GM19023 (cell line): ENCODE results near the gene IFI30.

Source experiments
- ATAC-seq: cut with Tn5 transposase; IDR thresholded peaks from one replicate; pipeline ENCODE4 v1.9.1; 2021; ENCODE audit warnings: mild to moderate bottlenecking, moderate library complexity; ENCODE audit not compliant: unreplicated experiment

The IFI30 gene

DNA sequence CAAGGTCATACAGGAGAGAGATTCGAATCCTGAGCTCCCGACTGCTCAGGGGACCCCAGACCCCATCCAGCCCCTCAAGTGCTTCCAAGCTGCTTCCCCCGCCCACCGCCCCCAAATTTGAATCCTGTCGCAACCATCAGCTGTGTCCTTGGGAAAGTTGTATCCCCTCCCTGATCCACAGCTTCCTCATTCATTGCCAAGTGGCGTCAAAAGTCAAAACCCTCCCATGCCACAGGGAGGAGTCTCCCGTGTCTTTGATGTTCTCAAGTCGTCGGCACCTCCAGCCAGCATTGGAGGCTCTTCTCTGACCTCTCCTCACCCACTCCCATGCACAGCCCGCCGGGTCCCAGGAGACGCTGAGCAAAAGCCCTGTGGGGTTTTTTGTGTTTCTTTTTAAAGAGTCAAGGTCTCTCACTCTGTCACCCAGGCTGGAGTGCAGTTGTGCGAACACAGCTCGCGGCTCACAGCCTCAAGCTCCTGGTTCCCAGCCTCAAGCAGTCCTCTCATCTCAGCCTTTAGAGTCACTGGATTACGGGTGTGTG lies 2.8 kb upstream of the IFI30 start:
- no peak for ATAC-seq

DNA sequence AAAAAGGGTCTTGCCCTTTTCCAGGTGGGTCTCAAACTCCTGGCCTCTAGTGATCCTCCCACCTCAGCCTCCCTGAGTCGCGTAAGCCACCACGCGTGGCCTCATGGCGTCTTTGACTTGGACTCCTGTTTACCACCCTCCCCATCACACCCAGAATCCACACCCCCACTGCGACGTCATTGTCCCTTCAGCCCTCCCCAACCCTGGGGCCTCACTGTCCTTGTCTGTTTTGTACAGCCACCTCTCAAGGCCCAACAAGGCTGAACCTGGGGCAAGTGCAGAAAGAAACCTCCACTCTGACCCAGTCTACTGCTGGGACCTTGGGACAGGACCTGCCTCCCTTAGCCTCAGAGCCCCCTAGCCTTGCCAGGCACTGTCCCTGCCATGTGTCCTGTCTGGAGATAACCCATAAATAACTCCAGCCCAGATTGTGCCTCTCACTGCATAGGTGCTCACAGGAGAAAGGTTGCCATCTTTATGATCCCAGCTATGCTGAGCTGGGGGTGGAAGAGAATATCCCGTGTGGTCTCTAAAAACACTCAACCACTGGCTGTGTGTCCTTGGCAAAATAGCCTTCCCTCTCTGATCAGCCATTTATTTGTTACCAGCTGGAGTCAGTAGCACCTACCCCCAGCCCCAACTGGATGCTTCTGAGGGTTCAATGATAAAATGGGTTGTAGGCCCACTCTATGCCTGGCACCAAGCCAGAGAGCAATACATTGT lies 1.8 kb upstream of the IFI30 start:
- ATAC-seq: no peak

DNA sequence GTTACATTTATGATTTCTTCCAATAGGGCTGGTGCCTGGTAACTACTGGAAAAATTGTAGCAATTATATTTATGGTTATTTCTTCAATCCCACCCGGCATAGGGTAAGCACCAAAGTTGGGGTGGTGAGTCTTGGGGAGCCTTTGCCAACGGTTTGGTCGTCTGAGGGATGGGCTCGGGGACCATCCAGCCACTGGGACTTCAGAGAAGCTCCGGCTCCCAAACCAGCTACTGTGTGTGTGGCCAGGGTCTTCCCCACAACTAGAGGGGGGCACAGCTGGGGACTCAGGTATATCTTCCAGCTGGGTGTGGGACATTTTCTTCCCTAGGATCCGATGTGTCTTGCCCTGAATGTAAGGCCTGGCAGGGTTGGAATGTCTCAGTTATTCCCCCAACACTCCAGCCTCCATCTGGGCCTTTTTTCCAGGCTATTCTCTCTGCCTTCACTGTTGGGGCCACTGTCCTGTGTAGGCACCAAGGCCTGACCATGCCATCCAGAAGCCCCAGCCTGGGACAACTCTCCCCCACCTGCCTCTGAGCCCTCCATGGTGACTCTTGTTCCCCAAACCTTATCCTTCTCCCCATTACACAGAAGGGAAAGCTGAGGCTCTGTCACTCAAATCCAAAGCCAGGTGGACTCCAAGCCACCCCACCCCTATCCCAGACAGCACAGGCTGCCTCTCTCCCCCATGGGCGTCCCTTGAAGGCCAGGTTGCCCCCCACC lies 1.1 kb upstream of the IFI30 start:
- ATAC-seq: no peak

- no peak for ATAC-seq
Observed at GRCh38 chr19:18173054-18173571, 500 bp upstream of the IFI30 start.

DNA sequence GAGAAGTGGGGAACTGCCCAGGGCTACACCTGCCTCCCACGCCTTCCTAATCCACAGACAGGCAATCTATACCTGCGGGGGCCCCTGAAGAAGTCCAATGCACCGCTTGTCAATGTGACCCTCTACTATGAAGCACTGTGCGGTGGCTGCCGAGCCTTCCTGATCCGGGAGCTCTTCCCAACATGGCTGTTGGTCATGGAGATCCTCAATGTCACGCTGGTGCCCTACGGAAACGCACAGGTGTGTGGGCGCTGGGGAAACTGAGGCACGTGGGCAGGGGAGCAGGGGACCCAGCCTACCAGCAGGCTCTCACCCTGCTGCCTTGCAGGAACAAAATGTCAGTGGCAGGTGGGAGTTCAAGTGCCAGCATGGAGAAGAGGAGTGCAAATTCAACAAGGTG lies 1.4 kb downstream of the IFI30 start:
- ATAC-seq: no peak

- ATAC-seq: no peak
Observed at GRCh38 chr19:18176367-18177310, 3.0 kb downstream of the IFI30 start.

DNA sequence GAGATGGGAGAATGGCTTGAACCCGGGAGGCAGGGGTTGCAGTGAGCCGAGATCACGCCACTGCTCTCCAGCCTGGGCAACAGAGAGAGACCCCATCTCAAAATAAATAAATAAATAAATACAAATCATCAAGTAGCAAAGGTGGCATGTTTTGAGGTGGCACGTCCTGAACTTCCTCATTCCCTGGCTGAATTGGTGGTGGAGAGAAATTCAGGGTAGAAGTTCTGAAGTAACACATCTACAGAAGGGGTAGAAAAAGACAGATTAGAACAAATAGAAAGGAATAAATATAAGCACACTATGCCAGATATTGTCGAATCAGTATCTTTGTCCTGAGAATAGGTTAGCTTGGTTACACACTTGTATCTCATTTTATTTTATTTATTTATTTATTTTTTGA lies 6.3 kb downstream of the IFI30 start:
- no peak for ATAC-seq

- no peak for ATAC-seq
Observed at GRCh38 chr19:18183529-18183928, 9.9 kb downstream of the IFI30 start.

DNA sequence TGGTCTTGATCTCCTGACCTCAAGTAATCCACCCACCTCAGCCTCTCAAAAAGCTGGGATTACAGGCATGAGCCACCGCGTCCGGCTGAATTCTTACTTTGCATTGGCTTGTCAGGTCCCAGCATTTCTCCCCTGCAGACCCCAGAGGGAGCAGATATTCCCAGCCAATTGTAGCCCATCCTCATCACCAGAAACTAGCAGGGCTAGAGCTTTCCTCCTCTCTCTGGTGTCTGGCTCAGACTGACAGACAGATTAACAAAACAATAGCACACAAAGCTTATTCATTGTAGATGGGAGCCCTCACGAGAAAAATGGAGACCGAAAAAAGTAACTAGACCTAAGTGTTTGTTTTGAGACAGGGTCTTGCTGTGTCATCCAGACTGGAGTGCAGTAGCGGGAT lies 11.9 kb downstream of the IFI30 start:
- no peak for ATAC-seq

- ATAC-seq: no peak
Observed at GRCh38 chr19:18190278-18190677, 16.7 kb downstream of the IFI30 start.

- ATAC-seq: no peak
Observed at GRCh38 chr19:18191640-18192062, 18.0 kb downstream of the IFI30 start.

DNA sequence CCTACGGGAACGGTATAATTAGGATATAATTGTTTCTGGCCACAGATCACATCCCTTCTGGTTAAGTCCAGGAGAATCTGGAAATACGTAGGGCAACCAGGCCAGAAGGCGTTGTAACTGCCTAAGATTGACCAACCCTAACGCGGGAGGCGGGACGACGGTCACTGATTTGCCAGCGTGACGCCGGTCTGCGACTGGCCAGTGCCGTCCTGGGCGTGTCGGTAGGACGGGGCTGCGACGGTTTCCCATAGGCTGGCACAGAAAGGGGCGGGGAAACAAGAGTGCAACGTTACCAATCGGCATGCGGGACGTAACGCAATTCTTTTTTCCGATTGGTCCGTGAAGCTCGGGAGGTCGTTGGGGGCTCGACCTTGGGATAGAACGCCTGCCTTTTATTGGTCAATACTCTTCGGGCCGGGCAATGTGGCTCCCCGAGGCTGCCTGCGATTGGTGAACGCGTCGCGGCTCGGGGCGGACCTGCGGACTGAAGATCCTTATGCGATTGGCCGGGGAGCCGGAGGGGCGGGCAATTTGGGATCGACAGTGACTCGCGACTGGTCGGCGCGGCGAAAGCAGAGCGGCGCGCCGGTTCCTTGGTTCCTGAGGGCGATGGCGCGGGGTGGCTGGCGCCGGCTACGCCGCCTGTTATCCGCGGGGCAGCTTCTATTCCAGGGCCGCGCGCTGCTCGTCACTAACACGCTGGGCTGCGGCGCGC lies 19.2 kb downstream of the IFI30 start, which contains the start of gene MPV17L2:
MPV17L2 (plus strand) TSS at position 546 of the 715 bp plus-strand sequence; CDS start at position 610, 64 bp downstream.
- ATAC-seq: peak; percentile 89

DNA sequence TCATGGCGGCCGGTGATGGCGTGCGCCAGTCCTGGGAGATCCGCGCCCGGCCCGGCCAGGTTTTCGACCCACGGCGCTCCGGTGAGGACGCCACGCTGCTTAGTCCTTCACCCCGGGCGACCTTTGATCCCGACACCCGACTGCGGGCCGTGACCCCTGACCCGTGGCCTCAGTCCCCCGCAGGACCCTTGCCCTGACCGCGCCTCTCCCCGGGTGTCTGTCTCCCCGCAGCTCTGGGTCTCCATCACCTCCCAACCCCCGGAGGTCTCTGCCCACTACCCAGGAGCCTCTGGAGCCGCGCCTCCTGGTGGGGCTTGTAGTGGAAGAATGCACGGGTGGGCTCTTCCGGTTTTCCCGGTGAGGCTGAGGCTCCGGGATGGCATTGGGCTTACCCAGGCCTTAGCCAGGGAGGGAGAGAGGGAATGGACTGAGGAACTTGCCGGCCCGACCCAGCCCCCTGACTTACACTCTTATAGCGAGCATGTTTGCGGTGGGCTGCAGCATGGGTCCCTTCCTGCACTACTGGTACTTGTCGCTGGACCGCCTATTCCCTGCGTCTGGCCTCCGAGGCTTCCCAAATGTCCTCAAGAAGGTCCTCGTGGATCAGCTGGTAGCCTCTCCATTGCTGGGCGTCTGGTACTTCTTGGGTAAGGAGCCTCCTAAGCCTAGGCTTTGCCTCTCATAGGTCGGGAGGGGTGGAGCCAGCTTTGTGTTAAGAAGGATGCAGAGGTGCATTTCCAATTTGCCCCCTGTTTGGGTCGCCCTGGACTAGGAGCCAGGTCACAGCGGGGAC lies 20.0 kb downstream of the IFI30 start:
- no peak for ATAC-seq

DNA sequence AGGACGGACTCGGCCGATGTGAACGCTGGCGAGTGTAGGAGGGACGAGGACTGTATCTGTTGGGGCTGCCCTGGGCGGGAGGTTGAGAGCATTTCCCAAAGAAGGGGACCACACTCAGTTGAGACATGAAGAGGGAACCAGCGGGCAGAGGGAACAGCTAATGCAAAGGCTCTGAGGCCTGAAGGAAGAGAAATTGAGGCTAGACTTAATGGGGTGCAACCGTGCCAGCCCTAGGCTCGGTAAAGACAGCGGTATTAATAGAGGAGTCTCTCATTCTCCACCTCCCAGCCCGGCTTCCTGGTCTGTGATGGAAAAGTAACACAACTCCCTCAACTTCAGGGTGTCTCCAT lies 20.5 kb downstream of the IFI30 start:
- ATAC-seq: no peak

GRCh38 chr19:18194554-18195238 lies 21.1 kb downstream of the IFI30 start:
- no peak for ATAC-seq

DNA sequence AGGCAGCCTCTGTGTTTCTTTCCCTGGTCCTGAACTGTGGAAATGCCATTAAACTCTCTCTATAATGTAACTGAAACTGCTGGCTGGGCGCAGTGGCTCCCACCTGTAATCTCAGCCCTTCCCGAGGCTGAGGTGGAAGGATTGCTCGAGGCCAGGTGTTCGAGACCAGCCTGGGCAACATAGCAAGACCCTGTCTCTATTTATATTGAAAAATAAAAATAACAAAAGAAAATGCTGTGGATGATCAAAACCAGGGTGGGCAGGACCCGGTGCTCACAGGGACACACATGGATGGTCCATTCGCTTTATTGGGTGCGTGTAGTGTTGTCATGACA lies 22.9 kb downstream of the IFI30 start:
- no peak for ATAC-seq

GRCh38 chr19:18197306-18197705 lies 23.7 kb downstream of the IFI30 start:
- no peak for ATAC-seq

- ATAC-seq: no peak
Observed at GRCh38 chr19:18197941-18198340, 24.3 kb downstream of the IFI30 start.

GRCh38 chr19:18198374-18198773 lies 24.8 kb downstream of the IFI30 start:
- ATAC-seq: no peak
